ENCODE results near the gene NAP1L5.

- TF ChIP-seq, protein P1, sequence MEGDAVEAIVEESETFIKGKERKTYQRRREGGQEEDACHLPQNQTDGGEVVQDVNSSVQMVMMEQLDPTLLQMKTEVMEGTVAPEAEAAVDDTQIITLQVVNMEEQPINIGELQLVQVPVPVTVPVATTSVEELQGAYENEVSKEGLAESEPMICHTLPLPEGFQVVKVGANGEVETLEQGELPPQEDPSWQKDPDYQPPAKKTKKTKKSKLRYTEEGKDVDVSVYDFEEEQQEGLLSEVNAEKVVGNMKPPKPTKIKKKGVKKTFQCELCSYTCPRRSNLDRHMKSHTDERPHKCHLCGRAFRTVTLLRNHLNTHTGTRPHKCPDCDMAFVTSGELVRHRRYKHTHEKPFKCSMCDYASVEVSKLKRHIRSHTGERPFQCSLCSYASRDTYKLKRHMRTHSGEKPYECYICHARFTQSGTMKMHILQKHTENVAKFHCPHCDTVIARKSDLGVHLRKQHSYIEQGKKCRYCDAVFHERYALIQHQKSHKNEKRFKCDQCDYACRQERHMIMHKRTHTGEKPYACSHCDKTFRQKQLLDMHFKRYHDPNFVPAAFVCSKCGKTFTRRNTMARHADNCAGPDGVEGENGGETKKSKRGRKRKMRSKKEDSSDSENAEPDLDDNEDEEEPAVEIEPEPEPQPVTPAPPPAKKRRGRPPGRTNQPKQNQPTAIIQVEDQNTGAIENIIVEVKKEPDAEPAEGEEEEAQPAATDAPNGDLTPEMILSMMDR (conservative IDR thresholded peaks at IDR 0.05; ENCODE audit: low read length): no peak
- no peak for TF ChIP-seq EZH2phosphoT487 (IDR thresholded peaks at IDR 0.05; ENCODE audit: borderline replicate concordance)
Measured at GRCh38 chr4:88649716-88650115, 47.9 kb downstream of the NAP1L5 start.
